Measurements from ENCODE around the gene ARHGEF6. TPM values are rescaled to one million over a fixed set of nuclear protein-coding genes. Genes with fewer than 3 reads are reported as not detected.

Gene ARHGEF6
- total RNA-seq, 2 donors from 2014 or later: 4.1 to 12.7 TPM

GRCh38 chrX:136784231-136784630 lies 3.5 kb upstream of the ARHGEF6 start:
- TF ChIP-seq, protein P1, sequence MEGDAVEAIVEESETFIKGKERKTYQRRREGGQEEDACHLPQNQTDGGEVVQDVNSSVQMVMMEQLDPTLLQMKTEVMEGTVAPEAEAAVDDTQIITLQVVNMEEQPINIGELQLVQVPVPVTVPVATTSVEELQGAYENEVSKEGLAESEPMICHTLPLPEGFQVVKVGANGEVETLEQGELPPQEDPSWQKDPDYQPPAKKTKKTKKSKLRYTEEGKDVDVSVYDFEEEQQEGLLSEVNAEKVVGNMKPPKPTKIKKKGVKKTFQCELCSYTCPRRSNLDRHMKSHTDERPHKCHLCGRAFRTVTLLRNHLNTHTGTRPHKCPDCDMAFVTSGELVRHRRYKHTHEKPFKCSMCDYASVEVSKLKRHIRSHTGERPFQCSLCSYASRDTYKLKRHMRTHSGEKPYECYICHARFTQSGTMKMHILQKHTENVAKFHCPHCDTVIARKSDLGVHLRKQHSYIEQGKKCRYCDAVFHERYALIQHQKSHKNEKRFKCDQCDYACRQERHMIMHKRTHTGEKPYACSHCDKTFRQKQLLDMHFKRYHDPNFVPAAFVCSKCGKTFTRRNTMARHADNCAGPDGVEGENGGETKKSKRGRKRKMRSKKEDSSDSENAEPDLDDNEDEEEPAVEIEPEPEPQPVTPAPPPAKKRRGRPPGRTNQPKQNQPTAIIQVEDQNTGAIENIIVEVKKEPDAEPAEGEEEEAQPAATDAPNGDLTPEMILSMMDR (IDR thresholded peaks at IDR 0.05): no peak
- TF ChIP-seq POLR2AphosphoS5 (IDR thresholded peaks at IDR 0.05) (no peak), POLR2A (IDR thresholded peaks at IDR 0.05) (no peak)
- intact Hi-C loops (cut with DNase I): no loop called here
- no peak overlapping the region for H3K27ac ChIP-seq
- WGBS: 87% methylated on average over 1 of the region's 1 CpG
- H3K9me3 ChIP-seq: no peaks in the 10 kb centered on the region
- no peak for DNase-seq (ENCODE audit: low spot score)
- no peaks in the 10 kb centered on the region for H3K36me3 ChIP-seq
- no peaks in the 10 kb centered on the region for H3K4me1 ChIP-seq (replicated peaks)
- no peak overlapping the region for H3K4me3 ChIP-seq
- no peaks in the 10 kb centered on the region for H3K27me3 ChIP-seq (replicated peaks; ENCODE audit: insufficient read depth)

GRCh38 chrX:136783159-136783558 lies 2.4 kb upstream of the ARHGEF6 start:
- H3K4me3 ChIP-seq: no peak overlapping the region
- intact Hi-C loops (cut with DNase I): no loop called here
- DNase-seq (ENCODE audit: low spot score): no peak
- H3K27ac ChIP-seq: no peak overlapping the region
- H3K36me3 ChIP-seq: no peaks in the 10 kb centered on the region
- H3K9me3 ChIP-seq: no peaks in the 10 kb centered on the region
- H3K27me3 ChIP-seq (replicated peaks; ENCODE audit: insufficient read depth): no peaks in the 10 kb centered on the region
- TF ChIP-seq POLR2AphosphoS5 (IDR thresholded peaks at IDR 0.05) (no peak), POLR2A (IDR thresholded peaks at IDR 0.05) (no peak)
- TF ChIP-seq, protein P1 (IDR thresholded peaks at IDR 0.05): no peak
- no peaks in the 10 kb centered on the region for H3K4me1 ChIP-seq (replicated peaks)

DNA sequence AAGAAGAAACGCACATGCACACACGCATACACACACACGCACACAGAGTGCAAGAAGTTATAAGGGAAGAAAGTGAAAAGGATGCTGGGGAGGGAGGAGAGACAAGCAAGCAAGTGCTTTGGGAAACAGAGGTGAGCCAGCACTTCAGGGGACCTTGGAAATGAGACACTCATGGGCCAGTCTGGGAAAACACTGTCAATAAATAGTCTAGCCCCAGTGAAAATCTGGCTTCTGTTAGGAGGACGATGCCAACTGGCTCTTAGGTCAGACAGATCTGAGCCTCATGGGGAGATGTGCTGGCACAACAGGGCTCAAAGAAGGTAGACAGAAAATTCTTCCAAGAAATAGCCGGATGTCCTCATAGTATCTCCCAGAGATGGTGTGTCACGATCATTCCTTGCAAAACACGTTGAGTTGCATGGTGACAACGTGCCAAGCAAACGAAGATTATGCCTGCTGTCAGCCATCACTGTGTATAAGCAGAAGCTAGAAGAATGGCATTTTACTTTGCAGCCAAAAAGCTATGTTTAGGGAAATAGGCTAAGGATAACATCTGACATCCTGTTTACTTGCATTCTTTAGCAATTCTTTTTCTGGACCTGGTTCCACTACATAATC lies 557 bp upstream of the ARHGEF6 start:
- intact Hi-C loops (cut with DNase I): no loop called here
- Histone ChIP-seq H3K27me3 (replicated peaks; ENCODE audit: insufficient read depth) (no peaks in the 10 kb centered on the region), H3K4me3 (no peak overlapping the region), H3K4me1 (replicated peaks) (no peaks in the 10 kb centered on the region), H3K36me3 (no peaks in the 10 kb centered on the region), H3K9me3 (no peaks in the 10 kb centered on the region), H3K27ac (no peak overlapping the region)
- TF ChIP-seq POLR2AphosphoS5 (IDR thresholded peaks at IDR 0.05) (no peak), POLR2A (IDR thresholded peaks at IDR 0.05) (no peak)
- TF ChIP-seq, protein P1 (IDR thresholded peaks at IDR 0.05): no peak
- DNase-seq (ENCODE audit: low spot score): peak; percentile 4
- WGBS: 3% methylated on average over 9 of the region's 9 CpGs

DNA sequence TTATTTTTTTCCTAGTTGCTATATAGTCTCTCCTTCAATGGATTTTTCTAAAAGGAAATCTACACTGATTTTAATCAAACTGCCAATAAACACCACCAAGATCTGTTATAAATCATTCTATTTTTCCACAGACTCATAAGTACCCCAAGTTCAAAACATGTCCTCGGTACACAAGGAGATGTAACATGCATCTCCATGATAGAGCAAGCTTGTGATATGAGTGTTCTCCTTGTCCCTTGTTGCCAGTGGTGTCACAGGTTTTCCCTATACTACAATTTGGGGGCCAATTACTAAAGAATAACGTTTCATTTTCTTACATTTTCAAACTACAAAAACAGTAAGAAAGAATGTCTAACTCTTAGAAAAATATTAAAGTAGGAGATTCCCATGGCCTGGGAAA lies 491 bp downstream of the ARHGEF6 start:
- 23% methylated on average over 2 of the region's 2 CpGs for whole genome bisulfite sequencing
- intact Hi-C loops (cut with DNase I): no loop called here
- Histone ChIP-seq H3K27me3 (replicated peaks; ENCODE audit: insufficient read depth) (no peaks in the 10 kb centered on the region), H3K4me3 (no peak overlapping the region), H3K36me3 (no peaks in the 10 kb centered on the region), H3K9me3 (no peaks in the 10 kb centered on the region), H3K27ac (no peak overlapping the region), H3K4me1 (replicated peaks) (no peaks in the 10 kb centered on the region)
- DNase-seq (ENCODE audit: low spot score): no peak
- TF ChIP-seq POLR2AphosphoS5 (IDR thresholded peaks at IDR 0.05) (no peak), POLR2A (IDR thresholded peaks at IDR 0.05) (no peak)
- TF ChIP-seq, protein P1 (IDR thresholded peaks at IDR 0.05): no peak

DNA sequence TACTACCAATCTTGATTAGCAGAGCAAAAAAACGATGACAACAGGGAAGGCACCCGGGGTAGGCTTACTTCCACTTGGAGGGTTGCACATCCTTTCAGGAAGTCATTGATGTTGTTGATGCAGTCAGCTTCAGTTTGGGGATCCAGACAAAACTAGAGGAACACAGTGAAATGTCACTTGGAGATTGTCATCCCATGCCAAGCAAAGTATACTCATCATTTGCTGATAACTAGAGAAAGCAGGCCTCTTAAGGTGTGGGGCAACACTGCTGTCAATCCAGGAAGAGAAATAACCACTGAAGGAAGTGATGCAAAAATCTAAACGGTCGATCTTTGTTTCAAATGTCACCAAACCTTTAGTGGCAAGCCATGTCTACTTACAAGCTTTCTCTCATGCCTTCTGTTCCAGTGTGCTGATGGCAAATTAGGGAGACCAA lies 1.4 kb downstream of the ARHGEF6 start:
- no peak overlapping the region for H3K27ac ChIP-seq
- no peaks in the 10 kb centered on the region for H3K9me3 ChIP-seq
- no peak for DNase-seq (ENCODE audit: low spot score)
- H3K4me3 ChIP-seq: no peak overlapping the region
- no peaks in the 10 kb centered on the region for H3K27me3 ChIP-seq (replicated peaks; ENCODE audit: insufficient read depth)
- TF ChIP-seq POLR2AphosphoS5 (IDR thresholded peaks at IDR 0.05) (no peak), POLR2A (IDR thresholded peaks at IDR 0.05) (no peak)
- TF ChIP-seq, protein P1 (IDR thresholded peaks at IDR 0.05): no peak
- WGBS: 34% methylated on average over 4 of the region's 4 CpGs
- H3K36me3 ChIP-seq: no peaks in the 10 kb centered on the region
- intact Hi-C loops (cut with DNase I): no loop called here
- H3K4me1 ChIP-seq (replicated peaks): no peaks in the 10 kb centered on the region

All from prostate gland (tissue), 2 donors.